ENCODE data around the gene INPP5D.

Gene INPP5D

DNA sequence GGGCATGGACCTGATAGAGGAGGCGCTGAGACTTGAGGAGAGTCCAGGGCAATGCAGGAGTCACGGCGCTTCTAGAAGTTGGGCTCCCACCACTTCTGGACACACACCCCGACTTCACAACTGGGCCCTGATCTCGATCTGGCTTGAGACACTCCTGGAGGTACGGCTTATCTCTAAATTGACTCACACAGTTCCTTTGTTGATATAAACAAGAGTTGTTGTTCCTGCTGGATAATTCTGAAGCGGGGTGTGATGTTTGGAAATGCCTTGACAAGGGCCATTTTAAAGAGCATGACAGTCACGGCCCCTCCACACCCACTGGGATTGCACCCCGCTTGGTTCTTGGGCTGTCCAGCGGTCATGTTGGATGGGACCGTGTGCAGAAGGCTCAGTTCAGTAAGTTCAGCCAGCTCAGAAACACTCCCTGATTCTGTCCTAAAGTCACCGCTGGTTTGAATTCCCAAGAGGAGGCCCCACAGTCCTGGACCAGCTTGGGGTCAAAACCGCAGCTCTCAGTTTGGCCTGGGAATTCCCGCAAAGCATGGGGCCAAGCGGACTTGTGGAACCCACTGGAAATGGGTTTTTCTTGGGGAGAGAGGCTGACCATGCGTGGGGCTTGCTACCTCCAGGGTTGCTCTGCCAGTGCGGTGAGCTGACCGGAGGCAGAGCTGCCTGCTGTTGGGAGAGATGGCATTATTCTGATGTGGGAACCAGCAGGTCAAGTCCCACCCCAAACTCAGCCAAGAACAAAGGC is 37.0 kb upstream of the INPP5D start:
- TF ChIP-seq POLR2A (IDR thresholded peaks at IDR 0.05; ENCODE audit: low read depth, low read length), result no peak
- FAIRE-seq (no peak), DNase-seq (ENCODE audit: insufficient read length, low spot score) (no peak)

DNA sequence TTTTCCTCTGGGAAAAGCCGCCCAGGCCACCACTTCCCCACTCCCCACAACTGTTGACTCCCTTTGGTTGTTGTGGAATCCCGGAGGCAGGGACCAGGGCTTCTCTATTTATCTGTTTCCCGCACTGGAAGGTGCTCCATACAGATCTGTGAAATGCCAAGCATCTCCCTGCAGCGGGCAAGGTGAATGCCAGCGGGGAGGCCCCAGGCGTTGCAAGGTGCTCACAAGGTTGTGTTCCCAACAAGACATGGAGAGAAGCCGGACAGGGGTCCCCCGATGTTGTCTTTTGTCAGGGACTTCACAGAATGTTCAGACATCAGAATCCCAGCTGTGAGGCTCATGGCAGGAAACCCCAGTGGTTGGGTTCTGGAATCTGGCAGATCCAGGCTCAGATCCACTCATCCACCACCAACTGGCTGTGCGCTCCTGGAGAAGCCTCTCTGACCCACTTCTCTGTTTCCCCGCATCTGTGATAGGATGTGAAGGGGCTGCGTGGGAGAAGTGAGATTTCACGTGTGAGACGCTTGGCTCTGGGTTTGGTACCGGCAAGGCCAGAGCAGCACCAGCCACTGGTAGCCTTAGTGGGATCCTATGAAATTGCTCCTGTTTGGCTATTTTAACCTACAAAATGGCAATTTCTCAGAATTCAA is 36.3 kb upstream of the INPP5D start:
- FAIRE-seq, result no peak
- DNase-seq (ENCODE audit: insufficient read length, low spot score), result no peak
- TF ChIP-seq POLR2A (IDR thresholded peaks at IDR 0.05; ENCODE audit: low read depth, low read length), result no peak

DNA sequence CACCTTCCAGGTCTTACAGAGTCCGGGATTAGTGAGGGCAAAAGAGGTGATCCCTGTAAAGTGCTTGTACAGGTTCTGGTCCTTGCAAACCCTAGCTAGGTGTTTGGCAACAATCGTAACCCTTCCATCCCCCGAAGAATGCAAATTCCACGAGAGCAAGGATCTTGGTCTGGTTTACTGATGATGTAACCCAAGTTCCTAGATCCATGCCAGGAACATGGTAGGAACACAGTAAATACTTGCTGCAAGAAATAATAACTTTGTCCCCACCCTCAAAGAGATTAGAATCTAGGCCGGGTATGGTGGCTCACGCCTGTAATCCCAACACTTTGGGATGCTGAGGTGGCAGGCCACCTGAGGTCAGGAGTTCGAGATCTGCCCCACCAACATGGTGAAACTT is 34.4 kb upstream of the INPP5D start:
- TF ChIP-seq POLR2A (IDR thresholded peaks at IDR 0.05; ENCODE audit: low read depth, low read length), result no peak
- DNase-seq (ENCODE audit: insufficient read length, low spot score) (no peak), FAIRE-seq (no peak)

DNA sequence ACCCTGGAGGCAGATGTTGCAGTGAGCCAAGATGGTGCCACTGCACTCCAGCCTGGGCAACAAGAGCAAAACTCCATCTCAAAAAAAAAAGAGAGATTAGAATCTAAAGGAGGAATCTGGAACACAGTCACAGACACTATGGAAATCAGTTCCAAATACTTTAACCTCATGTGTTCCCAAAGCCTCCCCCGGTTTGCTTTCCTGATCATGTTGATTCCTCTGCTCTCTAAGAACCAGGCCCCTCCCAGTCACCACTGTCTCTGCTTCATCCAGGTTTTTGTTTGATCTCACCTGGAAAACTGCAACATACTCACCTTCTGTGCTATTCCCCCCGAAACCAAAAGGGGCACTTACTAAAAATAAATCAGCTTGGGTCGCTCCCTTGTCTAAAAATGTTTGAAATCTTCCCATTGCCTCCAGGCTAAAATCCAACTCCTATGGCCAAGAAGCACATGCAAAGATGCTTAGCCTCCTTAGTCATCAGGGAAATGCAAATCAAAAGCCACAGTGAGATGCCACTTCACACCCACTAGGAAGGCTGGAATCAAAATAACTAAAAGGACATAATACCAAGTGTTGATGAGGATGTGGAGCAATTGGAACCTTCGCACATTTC is 33.8 kb upstream of the INPP5D start:
- DNase-seq (ENCODE audit: insufficient read length, low spot score) (no peak), FAIRE-seq (no peak)
- TF ChIP-seq POLR2A (IDR thresholded peaks at IDR 0.05; ENCODE audit: low read depth, low read length), result no peak

DNA sequence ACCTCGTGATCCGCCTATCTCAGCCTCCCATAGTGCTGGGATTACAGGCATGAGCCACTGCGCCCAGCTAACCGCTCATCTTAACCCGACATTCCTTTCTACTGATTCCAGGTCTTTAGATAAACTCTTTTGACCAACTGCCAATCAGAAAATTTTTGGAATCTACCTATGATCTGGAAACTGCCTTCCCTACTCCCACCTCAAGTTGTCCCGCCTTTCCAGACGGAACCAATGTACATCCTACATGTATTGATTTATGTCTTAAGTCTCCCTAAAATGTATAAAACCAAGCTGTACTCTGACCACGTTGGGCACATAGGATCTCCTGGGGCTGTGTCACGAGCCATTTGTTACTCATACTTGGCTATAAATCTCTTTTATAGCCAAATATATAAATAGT is 30.8 kb upstream of the INPP5D start:
- no peak for FAIRE-seq
- DNase-seq (ENCODE audit: insufficient read length, low spot score), result peak; percentile 31
- no peak for TF ChIP-seq POLR2A (IDR thresholded peaks at IDR 0.05; ENCODE audit: low read depth, low read length)

DNA sequence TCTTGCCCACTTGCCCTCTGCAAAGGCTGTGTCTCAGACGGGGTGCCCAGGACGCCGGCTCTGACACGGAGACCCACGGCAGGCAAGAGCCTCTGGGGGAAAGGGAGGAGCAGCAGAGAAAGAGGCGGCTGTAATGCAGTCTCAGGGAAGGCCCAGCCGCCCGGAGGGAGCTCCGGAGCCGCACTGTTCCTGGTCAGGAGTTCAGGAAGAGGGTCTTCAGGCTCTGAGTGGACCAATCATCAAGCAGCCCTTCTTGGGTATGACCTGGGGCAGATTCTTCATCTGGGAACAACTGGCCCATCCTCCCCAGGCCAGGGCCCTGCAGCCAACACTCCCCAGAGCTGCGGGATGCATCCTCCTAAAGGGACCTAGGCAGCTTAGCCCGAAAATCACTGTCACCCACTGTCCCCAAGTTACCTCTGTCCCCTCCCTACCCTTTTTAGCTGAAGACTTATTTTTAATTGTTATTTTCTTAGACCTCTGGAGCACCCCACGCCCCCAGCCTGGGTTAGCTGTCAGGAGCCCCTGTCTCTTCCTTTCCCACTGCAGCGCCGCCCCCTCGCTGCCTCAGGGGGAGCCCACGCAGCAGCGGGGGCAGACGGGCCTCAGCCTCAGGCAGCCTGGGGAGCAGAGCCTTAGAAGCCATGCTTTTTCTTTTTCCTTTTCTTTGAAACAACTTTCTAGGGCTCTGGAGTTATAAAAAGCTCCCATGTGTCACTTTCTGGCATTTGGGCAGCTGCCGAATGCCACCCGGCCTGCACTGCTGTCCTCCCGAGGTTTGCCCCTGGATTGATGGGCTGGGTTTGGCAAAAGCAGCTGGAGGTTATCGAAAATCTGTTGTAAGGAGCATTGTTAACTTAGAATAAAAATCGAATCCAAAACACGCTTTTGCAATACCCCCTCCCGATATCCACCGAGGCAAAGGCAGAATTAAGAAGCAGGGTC is 28.3 kb upstream of the INPP5D start:
- FAIRE-seq, result no peak
- no peak for TF ChIP-seq POLR2A (IDR thresholded peaks at IDR 0.05; ENCODE audit: low read depth, low read length)
- DNase-seq (ENCODE audit: insufficient read length, low spot score), result no peak

DNA sequence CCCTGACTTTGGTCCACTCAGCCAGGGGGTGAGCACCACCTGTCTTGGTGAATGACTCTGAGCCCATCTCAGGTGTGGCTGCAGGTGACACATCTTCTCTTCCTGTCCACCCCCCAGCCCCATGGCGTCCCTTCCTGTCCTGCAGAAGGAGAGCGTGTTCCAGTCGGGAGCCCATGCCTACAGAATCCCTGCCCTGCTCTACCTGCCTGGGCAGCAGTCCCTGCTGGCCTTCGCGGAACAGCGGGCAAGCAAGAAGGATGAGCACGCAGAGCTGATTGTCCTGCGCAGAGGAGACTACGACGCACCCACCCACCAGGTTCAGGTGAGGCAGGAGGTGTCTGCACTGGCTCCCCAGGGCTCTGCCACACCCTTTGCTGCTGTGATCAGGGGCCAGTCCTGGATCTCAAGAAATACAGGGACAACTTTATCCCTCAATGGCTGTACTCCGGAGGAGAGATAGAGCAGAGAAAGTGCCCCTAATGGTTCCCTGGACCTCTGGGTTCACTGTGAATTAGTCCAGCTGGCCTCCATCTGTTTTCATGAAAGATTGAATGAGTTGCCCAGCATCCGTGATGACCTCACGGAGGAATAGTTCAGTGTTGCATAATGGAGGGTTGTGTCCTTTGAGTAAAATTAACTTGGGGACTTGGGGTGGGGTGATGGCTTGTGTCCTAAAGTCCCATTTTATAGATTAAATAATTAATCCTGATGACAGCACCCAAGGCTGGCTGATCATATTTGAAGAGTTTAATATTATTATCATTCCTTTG is 27.4 kb upstream of the INPP5D start, which contains the start of gene NEU2:
Gene NEU2 (plus strand): TSS at position 122 of the 770 bp plus-strand sequence. CDS start 0 bp downstream, at position 122.
- FAIRE-seq, result no peak
- no peak for DNase-seq (ENCODE audit: insufficient read length, low spot score)
- TF ChIP-seq POLR2A (IDR thresholded peaks at IDR 0.05; ENCODE audit: low read depth, low read length), result no peak

DNA sequence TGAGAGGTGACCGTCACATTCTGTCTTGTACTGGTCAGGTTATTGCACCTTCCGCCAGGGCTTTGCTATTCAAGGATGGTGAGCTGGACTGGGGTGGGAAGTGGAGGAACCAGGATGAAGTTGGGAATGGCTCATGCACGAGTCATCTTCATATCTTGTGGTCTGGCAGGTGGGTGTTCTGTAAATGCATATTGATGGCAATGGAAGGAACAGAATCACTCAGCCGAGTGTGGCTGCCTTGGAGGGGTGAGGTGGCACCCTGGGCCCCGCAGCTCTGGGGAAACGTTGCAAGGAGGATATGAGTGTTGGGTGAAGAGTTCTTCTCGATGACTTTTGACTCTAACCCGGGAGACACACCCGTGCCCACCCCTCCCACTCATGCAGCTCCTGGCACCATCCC is 26.5 kb upstream of the INPP5D start:
- DNase-seq (ENCODE audit: insufficient read length, low spot score), result peak; percentile 40
- no peak for TF ChIP-seq POLR2A (IDR thresholded peaks at IDR 0.05; ENCODE audit: low read depth, low read length)
- peak; percentile 48 for FAIRE-seq

DNA sequence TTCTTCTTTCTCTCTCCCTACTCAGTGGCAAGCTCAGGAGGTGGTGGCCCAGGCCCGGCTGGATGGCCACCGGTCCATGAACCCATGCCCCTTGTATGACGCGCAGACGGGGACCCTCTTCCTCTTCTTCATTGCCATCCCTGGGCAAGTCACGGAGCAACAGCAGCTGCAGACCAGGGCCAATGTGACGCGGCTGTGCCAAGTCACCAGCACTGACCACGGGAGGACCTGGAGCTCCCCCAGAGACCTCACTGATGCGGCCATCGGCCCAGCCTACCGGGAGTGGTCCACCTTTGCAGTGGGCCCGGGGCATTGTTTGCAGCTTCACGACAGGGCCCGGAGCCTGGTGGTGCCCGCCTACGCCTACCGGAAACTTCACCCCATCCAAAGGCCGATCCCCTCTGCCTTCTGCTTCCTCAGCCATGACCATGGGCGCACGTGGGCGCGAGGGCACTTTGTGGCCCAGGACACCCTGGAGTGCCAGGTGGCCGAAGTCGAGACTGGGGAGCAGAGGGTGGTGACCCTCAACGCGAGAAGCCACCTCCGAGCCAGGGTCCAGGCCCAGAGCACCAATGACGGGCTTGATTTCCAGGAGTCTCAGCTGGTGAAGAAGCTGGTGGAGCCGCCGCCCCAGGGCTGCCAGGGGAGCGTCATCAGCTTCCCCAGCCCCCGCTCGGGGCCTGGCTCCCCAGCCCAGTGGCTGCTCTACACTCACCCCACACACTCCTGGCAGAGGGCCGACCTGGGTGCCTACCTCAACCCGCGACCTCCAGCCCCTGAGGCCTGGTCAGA is 25.9 kb upstream of the INPP5D start:
- FAIRE-seq, result no peak
- no peak for TF ChIP-seq POLR2A (IDR thresholded peaks at IDR 0.05; ENCODE audit: low read depth, low read length)
- no peak for DNase-seq (ENCODE audit: insufficient read length, low spot score)

DNA sequence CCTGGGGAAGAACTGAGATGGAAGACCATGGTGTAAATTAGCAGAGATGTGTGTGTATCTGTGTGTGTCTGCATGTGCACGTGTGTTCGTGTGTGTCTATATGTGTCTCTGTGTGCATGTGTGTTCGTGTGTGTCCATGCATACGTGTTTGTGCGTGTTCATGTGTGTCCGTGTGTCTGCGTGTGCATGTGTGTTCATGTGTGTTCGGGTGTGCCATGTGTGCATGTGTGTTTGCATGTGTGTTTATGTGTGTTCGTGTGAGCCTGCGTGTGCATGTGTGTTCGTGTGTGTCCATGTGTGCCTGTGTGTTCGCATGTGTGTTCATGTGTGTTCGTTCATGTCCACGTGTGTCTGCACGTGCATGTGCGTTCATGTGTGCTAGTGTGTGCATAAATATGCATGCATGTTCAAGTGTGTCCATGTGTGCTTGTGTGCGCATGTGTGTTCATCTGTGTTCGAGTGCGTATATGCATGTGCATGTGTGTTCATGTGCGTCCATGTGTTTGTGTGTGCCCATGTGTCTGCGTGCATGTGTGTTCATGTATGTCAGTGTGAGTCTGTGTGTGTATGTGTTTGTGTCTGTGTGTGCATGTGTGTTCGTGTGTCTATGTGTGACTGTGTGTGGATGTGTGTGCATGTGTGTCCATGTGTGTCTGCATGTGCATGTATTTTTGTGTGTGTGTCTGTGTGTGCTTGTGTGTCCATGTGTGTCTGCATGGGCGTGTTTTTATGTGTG is 24.5 kb upstream of the INPP5D start:
- no peak for DNase-seq (ENCODE audit: insufficient read length, low spot score)
- TF ChIP-seq POLR2A (IDR thresholded peaks at IDR 0.05; ENCODE audit: low read depth, low read length), result no peak
- FAIRE-seq, result no peak

DNA sequence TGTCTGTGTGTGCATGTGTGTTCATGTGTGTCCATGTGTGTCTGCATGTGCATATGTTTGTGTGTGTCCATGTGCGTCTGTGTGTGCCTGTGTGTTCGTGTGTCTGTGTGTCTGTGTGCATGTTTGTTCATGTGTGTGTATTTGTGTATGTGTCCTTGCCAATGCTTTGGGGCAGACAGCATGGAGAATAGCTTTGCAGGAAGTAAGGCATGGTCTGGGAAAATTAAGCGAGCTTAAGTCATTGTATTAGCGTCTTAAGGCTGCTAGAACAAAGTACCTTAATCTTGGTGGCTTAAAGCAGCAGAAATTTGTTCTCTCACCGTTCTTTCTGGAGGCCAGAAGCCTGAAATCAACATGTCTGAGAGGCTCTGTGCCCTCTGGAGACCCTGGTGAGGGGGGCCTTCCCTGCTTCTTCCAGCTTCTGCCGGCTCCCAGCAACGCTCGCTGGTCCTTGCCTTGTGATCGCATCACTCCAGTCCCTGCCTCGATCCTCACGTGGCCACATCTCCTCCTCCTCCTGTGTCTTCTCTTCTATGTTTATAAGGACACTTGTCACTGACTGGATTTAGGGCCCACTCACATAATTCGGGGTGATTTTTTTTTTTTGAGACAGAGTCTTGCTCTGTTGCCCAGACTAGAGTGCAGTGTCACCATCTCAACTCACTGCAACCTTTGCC is 23.8 kb upstream of the INPP5D start:
- DNase-seq (ENCODE audit: insufficient read length, low spot score), result no peak
- no peak for TF ChIP-seq POLR2A (IDR thresholded peaks at IDR 0.05; ENCODE audit: low read depth, low read length)
- FAIRE-seq, result no peak

Data from H54 (cell line).